Lower leg skin (tissue), 4 donors: Measurements from ENCODE around the gene OCA2. TPM values are rescaled to one million over a fixed set of nuclear protein-coding genes. Genes with fewer than 3 reads are reported as not detected.
A peak's percentile ranks its signal among the peaks of the same experiment; 100 is the strongest.

Experiments
- DNase-seq, 2 donors: peaks; one replicate each; pipeline ENCODE4 v3.0.0-alpha.2; 2019; ENCODE audit warnings: low spot score in 2 of 2
- H3K4me3 ChIP-seq: fragments of 200-600 bp; sonication (generic); 2 replicates; pipeline ENCODE4 v1.5.1; 2017; ENCODE audit warnings: mild to moderate bottlenecking, low read depth; ENCODE audit not compliant: poor library complexity, severe bottlenecking
- CTCF ChIP-seq, 3 donors: fragments of 450-650 bp; IDR thresholded peaks; one replicate each; pipeline ENCODE4 v1.5.1; 2016; ENCODE audit warnings: antibody characterized with exemption in 3 of 3, mild to moderate bottlenecking in 3 of 3, moderate library complexity in 2 of 3
- POLR2A ChIP-seq, 2 donors: fragments of 450-650 bp; IDR thresholded peaks; one replicate each; pipeline ENCODE4 v1.6.1; 2016 to 2017; ENCODE audit warnings: antibody characterized with exemption in 2 of 2, mild to moderate bottlenecking in 1 of 2, moderate library complexity in 1 of 2
- WGBS, 2 donors: methylation state at CpG; one replicate each; pipeline ENCODE4 v1.1.5; 2018; 5-methylcytosine and 5-hydroxymethylcytosine counted together
- intact Hi-C: fragments of 100-400 bp; cut with DNase I; formaldehyde crosslinking; loops from one replicate; pipeline ENCODE4 v1.15.0; 2023; ENCODE audit warnings: low total_unique reads
- total RNA-seq, 4 donors: library from RNA; depleted of rRNA; stranded (reverse); fragments of >200 nt; gene quantifications; one replicate each; pipeline ENCODE4 v1.1.0, GENCODE V29; 2016

OCA2 gene
- total RNA-seq, 4 donors from 2014 or later = 12.0 to 15.8 (median 13.9) TPM

- DNase-seq = peak in 1 of 2 donors; percentile 53
- no peak for TF ChIP-seq CTCF (IDR thresholded peaks at IDR 0.05)
- TF ChIP-seq POLR2A (IDR thresholded peaks at IDR 0.05) = no peak
- intact Hi-C loops = no loop called here
- 75 to 87% methylated on average over 10 of the region's 10 CpGs for WGBS, 2 donors
- no peak overlapping the region for H3K4me3 ChIP-seq
These were observed 252.3 kb downstream of the OCA2 start for GRCh38 chr15:27846722-27847395.

- no peak overlapping the region for H3K4me3 ChIP-seq
- TF ChIP-seq CTCF (IDR thresholded peaks at IDR 0.05) (no peak), POLR2A (IDR thresholded peaks at IDR 0.05) (no peak)
- intact Hi-C loops = no loop called here
- peak in 1 of 2 donors; percentile 53 for DNase-seq
- 76 to 88% methylated on average over 19 to 21 of the region's 21 CpGs for WGBS, 2 donors
These were observed 253.4 kb downstream of the OCA2 start for GRCh38 chr15:27845535-27846369.

- intact Hi-C loops = no loop called here
- peak in 1 of 2 donors; percentile 79 for DNase-seq
- no peak overlapping the region for H3K4me3 ChIP-seq
- WGBS, 2 donors = 86 to 89% methylated on average over 13 of the region's 13 CpGs
- no peak for TF ChIP-seq CTCF (IDR thresholded peaks at IDR 0.05)
These were observed 255.0 kb downstream of the OCA2 start for GRCh38 chr15:27844018-27844666.

GRCh38 chr15:27843146-27843545 lies 256.0 kb downstream of the OCA2 start:
- no peak for DNase-seq
- no peak for TF ChIP-seq POLR2A (IDR thresholded peaks at IDR 0.05)
- H3K4me3 ChIP-seq = no peak overlapping the region
- 92% methylated on average over 3 of the region's 3 CpGs for WGBS, 2 donors
- intact Hi-C loops = no loop called here

- TF ChIP-seq CTCF (IDR thresholded peaks at IDR 0.05) = no peak
- TF ChIP-seq POLR2A (IDR thresholded peaks at IDR 0.05) = no peak
- DNase-seq = no peak
- WGBS, 2 donors = 85 to 96% methylated on average over 3 of the region's 3 CpGs
- intact Hi-C loops = no loop called here
- H3K4me3 ChIP-seq = no peak overlapping the region
These were observed 256.6 kb downstream of the OCA2 start for GRCh38 chr15:27842526-27842925.
